Right lobe of liver (tissue), 6 donors: Measurements from ENCODE around the gene DHX38. TPM values are rescaled to one million over a fixed set of nuclear protein-coding genes. Genes with fewer than 3 reads are reported as not detected.

Source experiments
- ATAC-seq, 4 donors: fragments of 200-7000 bp; cut with Tn5 transposase; one replicate each; pipeline ENCODE4 v1.9.1; 2020; ENCODE audit warnings: mild to moderate bottlenecking in 4 of 4, moderate library complexity in 4 of 4
- DNase-seq, 3 donors: peaks; one replicate each; pipeline ENCODE4 v3.0.0-alpha.2; 2020
- H3K27ac ChIP-seq, 3 donors: fragments of 200-600 bp; one replicate each; pipeline ENCODE4 v1.8.0; 2022
- H3K27me3 ChIP-seq, 2 donors: fragments of 200-600 bp; one replicate each; pipeline ENCODE4 v1.8.0; 2022
- H3K36me3 ChIP-seq, 4 donors: fragments of 200-600 bp; sonication (generic) in 1 of 4; one replicate each; pipeline versions ENCODE4 v1.5.1 to v1.8.0; 2017 to 2022; ENCODE audit warnings: control low read depth in 1 of 4
- H3K4me1 ChIP-seq, 4 donors: fragments of 200-600 bp; sonication (generic) in 1 of 4; one replicate each; pipeline versions ENCODE4 v1.5.1 to v1.8.0; 2017 to 2022; ENCODE audit warnings: control low read depth in 1 of 4
- H3K4me3 ChIP-seq, 3 donors: fragments of 200-600 bp; one replicate each; pipeline ENCODE4 v1.8.0; 2022
- H3K9me3 ChIP-seq, 4 donors: fragments of 200-600 bp; sonication (generic) in 1 of 4; one replicate each; pipeline versions ENCODE4 v1.5.1 to v1.8.0; 2017 to 2022; ENCODE audit warnings: control low read depth in 1 of 4
- CTCF ChIP-seq, 4 donors: fragments of 200-600 bp in 3 of 4; fragments of 450-650 bp in 1 of 4; IDR thresholded peaks; one replicate each; pipeline versions ENCODE4 v1.5.1 to v1.8.0; 2016 to 2022; ENCODE audit warnings: antibody characterized with exemption in 4 of 4, mild to moderate bottlenecking in 2 of 4
- POLR2A ChIP-seq: fragments of 450-650 bp; IDR thresholded peaks from one replicate; pipeline ENCODE4 v1.6.1; 2017; ENCODE audit warnings: antibody characterized with exemption, mild to moderate bottlenecking
- WGBS: methylation state at CpG from one replicate; pipeline ENCODE4 v1.1.6; 2018; ENCODE audit warnings: low coverage, low lambda C conversion rate; ENCODE audit not compliant: insufficient coverage; ENCODE audit errors: missing lambda C conversion rate; 5-methylcytosine and 5-hydroxymethylcytosine counted together
- intact Hi-C, 2 donors: fragments of 100-400 bp; cut with DNase I; formaldehyde crosslinking; loops; one replicate each; pipeline versions ENCODE4 v1.11.2 to v1.14.1; 2022
- long read RNA-seq: library from polyadenylated mRNA; unstranded; transcript quantifications from one replicate; pipeline ENCODE4 v2.0.0, GENCODE V29; 2019
- total RNA-seq, 6 experiments: library from RNA; depleted of rRNA in 2 of 6; stranded (reverse); fragments of >200 nt in 2 of 6; fragmentation: NEBNext Ultra II Directional in 3 of 6; extraction: Animal tissue kit (Norgen Biotek cat#: 25700) in 3 of 6; gene quantifications; one replicate each; pipeline versions ENCODE4 v1.1.0 to v1.2.4, GENCODE V29; 2016 to 2023
- donor health status: DM: no; HTN: yes; CAD: no.
- donor health status: DM: no; HTN: no; CAD: no.
- donor health status: DM: no; HTN: no; CAD: no.
- donor health status: DM: no; HTN: yes; CAD: no.
- donor health status: DM: no; HTN: yes; CAD: no.

The DHX38 gene
- 10 to 100 TPM; 22.2 to 29.8 (median 23.3) TPM for total RNA-seq
- long read RNA-seq, full-length matches to known transcripts = 1 of 3 reads
- long read RNA-seq, partial matches to known transcripts = 1 of 3 reads
- long read RNA-seq, other reads (novel, unspliced or antisense) = 1 of 3 reads

- ATAC-seq = peak; percentile 94 to 98 (median 96)
- under 1% methylated on average over 25 of the region's 43 CpGs for WGBS
- TF ChIP-seq CTCF (IDR thresholded peaks at IDR 0.05) = no peak
- peak; percentile 87 for TF ChIP-seq POLR2A
These were observed at the start of gene DHX38, which contains the start of gene TXNL4B for GRCh38 chr16:72093448-72094265. Gene DHX38 (plus strand): TSS chr16:72093847. CDS start chr16:72096158, 2,311 bp downstream. Gene TXNL4B (minus strand): TSS chr16:72093620. CDS start chr16:72090749, 2,871 bp downstream.

GRCh38 chr16:72044296-72044695 lies 49.4 kb upstream of the DHX38 start:
- Histone ChIP-seq H3K27ac (peak overlapping the region; percentile 83 to 96 (median 94)), H3K4me3 (peak overlapping the region in 1 of 3 donors; percentile 15), H3K27me3 (no peaks in the 10 kb centered on the region), H3K4me1 (peaks cover 0 to 54% (median 17%) of the 10 kb centered on the region in 4 donors), H3K9me3 (no peaks in the 10 kb centered on the region), H3K36me3 (no peaks in the 10 kb centered on the region)
- no peak for DNase-seq
- 36% methylated on average over 6 of the region's 6 CpGs for WGBS
- intact Hi-C loops = no loop called here
- peak in 3 of 4 donors; percentile 2 to 25 (median 9) for ATAC-seq
- no peak for TF ChIP-seq CTCF (IDR thresholded peaks at IDR 0.05)
- TF ChIP-seq POLR2A = no peak

More at GRCh38 chr16:72093448-72094265, at the start of gene DHX38, which contains the start of gene TXNL4B:
- Histone ChIP-seq H3K27ac (peak within 1 kb of the TSS; percentile 72 to 89 (median 80)), H3K27me3 (no peaks in the 10 kb centered on the region), H3K4me3 (peak within 1 kb of the TSS; percentile 81 to 98 (median 96)), H3K4me1 (peaks cover 0 to 36% (median 15%) of the 10 kb centered on the region in 4 donors), H3K9me3 (no peaks in the 10 kb centered on the region), H3K36me3 (peaks cover 1 to 43% (median 14%) of the 10 kb centered on the region in 4 donors)
- intact Hi-C loops = no loop called here
- DNase-seq = peak; percentile 92 to 95 (median 95)

- intact Hi-C loops = no loop called here
- Histone ChIP-seq H3K4me1 (peaks cover 0 to 60% (median 18%) of the 10 kb centered on the region in 4 donors), H3K9me3 (no peaks in the 10 kb centered on the region), H3K27ac (peak overlapping the region; percentile 83 to 96 (median 94)), H3K27me3 (no peaks in the 10 kb centered on the region), H3K36me3 (no peaks in the 10 kb centered on the region), H3K4me3 (peak overlapping the region in 1 of 3 donors; percentile 15)
- TF ChIP-seq CTCF (IDR thresholded peaks at IDR 0.05) = no peak
- peak; percentile 47 for TF ChIP-seq POLR2A
- 43% methylated on average over 2 of the region's 2 CpGs for WGBS
- DNase-seq (no peak), ATAC-seq (peak in 3 of 4 donors; percentile 7 to 39 (median 33))
These were observed 48.8 kb upstream of the DHX38 start for GRCh38 chr16:72044825-72045359.

- no peak for ATAC-seq
- TF ChIP-seq POLR2A (no peak), CTCF (IDR thresholded peaks at IDR 0.05) (no peak)
- intact Hi-C loops = no loop called here
These were observed 44.5 kb upstream of the DHX38 start for GRCh38 chr16:72049110-72049509.

More at GRCh38 chr16:72049110-72049509, 44.5 kb upstream of the DHX38 start:
- no peaks in the 10 kb centered on the region for H3K9me3 ChIP-seq
- H3K27me3 ChIP-seq = no peaks in the 10 kb centered on the region
- H3K27ac ChIP-seq = peak overlapping the region in 1 of 3 donors; percentile 90
- no peak overlapping the region for H3K4me3 ChIP-seq
- DNase-seq = no peak
- H3K4me1 ChIP-seq = peaks cover 4 to 62% (median 26%) of the 10 kb centered on the region in 4 donors
- H3K36me3 ChIP-seq = no peaks in the 10 kb centered on the region
